ENCODE data around the gene COL17A1. TPM values are rescaled to one million over a fixed set of nuclear protein-coding genes. Genes with fewer than 3 reads are reported as not detected.

The COL17A1 gene
- total RNA-seq, 1 donor from 2014 or later: 0.03 TPM

GRCh38 chr10:104098358-104098925, 12.8 kb upstream of the COL17A1 start:
- DNase-seq (ENCODE audit: low read depth): no peak

- DNase-seq (ENCODE audit: low read depth): no peak
These were observed 11.0 kb upstream of the COL17A1 start for GRCh38 chr10:104096692-104097091.

GRCh38 chr10:104092749-104093148, 7.1 kb upstream of the COL17A1 start:
- DNase-seq (ENCODE audit: low read depth): no peak

- no peak for DNase-seq (ENCODE audit: low read depth)
These were observed 4.9 kb upstream of the COL17A1 start for GRCh38 chr10:104090611-104091010.

- no peak for DNase-seq (ENCODE audit: low read depth)
These were observed 3.9 kb upstream of the COL17A1 start for GRCh38 chr10:104089621-104090020.

- no peak for DNase-seq (ENCODE audit: low read depth)
These were observed 2.6 kb upstream of the COL17A1 start for GRCh38 chr10:104088239-104088638.

GRCh38 chr10:104084482-104085142, 1.1 kb downstream of the COL17A1 start:
- DNase-seq (ENCODE audit: low read depth): no peak

GRCh38 chr10:104081998-104082397, 3.7 kb downstream of the COL17A1 start:
- no peak for DNase-seq (ENCODE audit: low read depth)

GRCh38 chr10:104080762-104081161, 4.9 kb downstream of the COL17A1 start:
- DNase-seq (ENCODE audit: low read depth): no peak

- no peak for DNase-seq (ENCODE audit: low read depth)
These were observed 8.0 kb downstream of the COL17A1 start for GRCh38 chr10:104077663-104078151.

GRCh38 chr10:104077247-104077646, 8.4 kb downstream of the COL17A1 start:
- peak; percentile 13 for DNase-seq (ENCODE audit: low read depth)

- DNase-seq (ENCODE audit: low read depth): peak; percentile 74
These were observed 8.9 kb downstream of the COL17A1 start for GRCh38 chr10:104076743-104077160.

- DNase-seq (ENCODE audit: low read depth): no peak
These were observed 11.2 kb downstream of the COL17A1 start for GRCh38 chr10:104074505-104074904.

GRCh38 chr10:104072786-104073185, 12.9 kb downstream of the COL17A1 start:
- DNase-seq (ENCODE audit: low read depth): no peak

- DNase-seq (ENCODE audit: low read depth): no peak
These were observed 16.1 kb downstream of the COL17A1 start for GRCh38 chr10:104069613-104070012.

- no peak for DNase-seq (ENCODE audit: low read depth)
These were observed 18.2 kb downstream of the COL17A1 start for GRCh38 chr10:104067525-104067924.

GRCh38 chr10:104066945-104067344, 18.7 kb downstream of the COL17A1 start:
- DNase-seq (ENCODE audit: low read depth): no peak

GRCh38 chr10:104065748-104066147, 19.9 kb downstream of the COL17A1 start:
- DNase-seq (ENCODE audit: low read depth): no peak

- DNase-seq (ENCODE audit: low read depth): no peak
These were observed 24.5 kb downstream of the COL17A1 start for GRCh38 chr10:104061196-104061595.

- no peak for DNase-seq (ENCODE audit: low read depth)
These were observed 26.3 kb downstream of the COL17A1 start for GRCh38 chr10:104059364-104059763.

GRCh38 chr10:104057717-104058116, 28.0 kb downstream of the COL17A1 start:
- no peak for DNase-seq (ENCODE audit: low read depth)

GRCh38 chr10:104056619-104057273, 28.9 kb downstream of the COL17A1 start:
- DNase-seq (ENCODE audit: low read depth): no peak
